Naive thymus-derived CD4-positive, alpha-beta T cell (primary cell): Measurements from ENCODE around the gene ETV6. TPM values are rescaled to one million over a fixed set of nuclear protein-coding genes. Genes with fewer than 3 reads are reported as not detected.

ENCODE experiments used
- ATAC-seq: fragments of 150-1000 bp; cut with Tn5 transposase; 2 replicates; pipeline ENCODE4 v1.10.0; 2021; ENCODE audit warnings: mild to moderate bottlenecking, moderate library complexity
- CTCF ChIA-PET: fragments of 350-600 bp; sonication (Branson Sonifier 250); formaldehyde crosslinking; loops from one replicate; lab custom pipeline; 2021; ENCODE audit warnings: antibody characterized with exemption; lab: Charles Lee
- POLR2A ChIA-PET: fragments of 350-600 bp; sonication (Branson Sonifier 250); formaldehyde crosslinking; loops from one replicate; lab custom pipeline; 2021; ENCODE audit warnings: antibody characterized with exemption, inconsistent platforms; lab: Charles Lee
- DNase-seq, 9 donors: peaks; one replicate each; pipeline versions ENCODE4 v3.0.0 to v3.0.0-alpha.2; 2020 to 2022; ENCODE audit warnings: mixed read lengths in 1 of 9
- H3K27ac ChIP-seq: one replicate; pipeline ENCODE4 v1.7.0; 2013; ENCODE audit warnings: mild to moderate bottlenecking, low read depth, low read length, moderate library complexity
- H3K27me3 ChIP-seq, 2 donors: one replicate each; pipeline ENCODE4 v1.7.0; 2013; ENCODE audit warnings: low read length in 2 of 2, mild to moderate bottlenecking in 2 of 2, moderate library complexity in 2 of 2; ENCODE audit not compliant: control insufficient read depth in 2 of 2, insufficient read depth in 2 of 2
- H3K36me3 ChIP-seq, 3 experiments: 1 replicate in 2 of 3; 2 replicates in 1 of 3; pipeline ENCODE4 v1.7.0; 2013; ENCODE audit warnings: low read length in 3 of 3, mild to moderate bottlenecking in 3 of 3, moderate library complexity in 1 of 3; ENCODE audit not compliant: insufficient read depth in 3 of 3, control insufficient read depth in 2 of 3
- H3K4me1 ChIP-seq, 2 donors: one replicate each; pipeline ENCODE4 v1.7.0; 2013; ENCODE audit warnings: low read length in 2 of 2, mild to moderate bottlenecking in 2 of 2, moderate library complexity in 1 of 2; ENCODE audit not compliant: control insufficient read depth in 2 of 2, insufficient read depth in 2 of 2
- H3K4me3 ChIP-seq: 2 replicates; pipeline ENCODE4 v1.7.0; 2013; ENCODE audit warnings: mild to moderate bottlenecking, low read length
- H3K9me3 ChIP-seq, 3 experiments: 1 replicate in 2 of 3; 2 replicates in 1 of 3; pipeline ENCODE4 v1.7.0; 2013; ENCODE audit warnings: low read length in 3 of 3; ENCODE audit not compliant: control insufficient read depth in 2 of 3
- H3K27ac Mint-ChIP-seq, 9 donors: one replicate each; pipeline ENCODE4 v1.8.0; 2020 to 2022; ENCODE audit warnings: mixed read lengths in 9 of 9, mild to moderate bottlenecking in 8 of 9, moderate library complexity in 5 of 9, inconsistent platforms in 2 of 9
- H3K27me3 Mint-ChIP-seq, 5 donors: one replicate each; pipeline ENCODE4 v1.8.0; 2021 to 2022; ENCODE audit warnings: mixed read lengths in 5 of 5, mild to moderate bottlenecking in 1 of 5
- H3K36me3 Mint-ChIP-seq, 5 donors: one replicate each; pipeline ENCODE4 v1.8.0; 2020 to 2022; ENCODE audit warnings: mixed read lengths in 5 of 5, mild to moderate bottlenecking in 3 of 5, inconsistent platforms in 1 of 5
- H3K4me1 Mint-ChIP-seq, 7 donors: one replicate each; pipeline ENCODE4 v1.8.0; 2020 to 2022; ENCODE audit warnings: mixed read lengths in 7 of 7, mild to moderate bottlenecking in 3 of 7, inconsistent platforms in 1 of 7
- H3K4me3 Mint-ChIP-seq, 10 donors: one replicate each; pipeline ENCODE4 v1.8.0; 2020 to 2022; ENCODE audit warnings: mild to moderate bottlenecking in 10 of 10, mixed read lengths in 10 of 10, moderate library complexity in 6 of 10, inconsistent platforms in 2 of 10
- H3K9me3 Mint-ChIP-seq, 11 donors: one replicate each; pipeline ENCODE4 v1.8.0; 2020 to 2022; ENCODE audit warnings: mixed read lengths in 11 of 11, mild to moderate bottlenecking in 4 of 11, inconsistent platforms in 1 of 11, moderate library complexity in 1 of 11
- intact Hi-C, 2 donors: fragments of 100-400 bp; cut with micrococcal nuclease; formaldehyde crosslinking; loops; one replicate each; pipeline ENCODE4 v1.15.1; 2023
- polyA plus RNA-seq, 2 donors: library from polyadenylated mRNA; unstranded; fragments of 300-500 nt; fragmentation: Illumina TruSeq; gene quantifications; one replicate each; pipeline ENCODE4 v1.2.3, GENCODE V29; 2021
- total RNA-seq, 6 experiments: library from RNA in 5 of 6; stranded (reverse) in 5 of 6; gene quantifications; 1 replicate in 5 of 6; 2 replicates in 1 of 6; pipeline ENCODE4 v1.2.3 and lab custom pipeline; 2021 to 2026

The ETV6 gene
- total and polyA plus RNA-seq, 7 experiments from 2014 or later, result 2.2 to 70.3 (median 25.3) TPM

- Histone ChIP-seq H3K4me3 (no peak overlapping the region), H3K9me3 (no peaks in the 10 kb centered on the region), H3K27ac (no peak overlapping the region), H3K4me1 (peaks cover 0 to 17% of the 10 kb centered on the region in 2 donors), H3K27me3 (no peaks in the 10 kb centered on the region), H3K36me3 (no peaks in the 10 kb centered on the region)
- Mint-ChIP-seq H3K9me3 (peaks cover 0 to 4% (median 0%) of the 10 kb centered on the region in 11 donors), H3K27ac (peak overlapping the region in 5 of 9 donors; percentile 1 to 71 (median 8)), H3K4me3 (peak overlapping the region in 2 of 10 donors; percentile 5 to 57), H3K36me3 (peaks cover 0 to 39% (median 11%) of the 10 kb centered on the region in 5 donors), H3K4me1 (peaks cover 38 to 69% (median 62%) of the 10 kb centered on the region in 7 donors), H3K27me3 (no peaks in the 10 kb centered on the region)
- intact Hi-C loops, result no loop called here
- ATAC-seq (peak; percentile 37), DNase-seq (no peak)
- ChIA-PET POLR2A (no interaction called here), CTCF (no interaction called here)
These were observed 147.9 kb downstream of the ETV6 start for GRCh38 chr12:11797317-11797913.

- no peaks in the 10 kb centered on the region for H3K27me3 Mint-ChIP-seq
- peaks cover 0 to 4% (median 0%) of the 10 kb centered on the region in 11 donors for H3K9me3 Mint-ChIP-seq
- ChIA-PET POLR2A (no interaction called here), CTCF (interaction anchor here (0.6 to 0.7 kb wide), 2 partner anchors 149 to 576 kb away, joined by 3 read pairs; partner anchors contain the start of gene ETV6)
- DNase-seq, result no peak
- Histone ChIP-seq H3K36me3 (no peaks in the 10 kb centered on the region), H3K4me3 (no peak overlapping the region), H3K9me3 (no peaks in the 10 kb centered on the region), H3K27me3 (no peaks in the 10 kb centered on the region), H3K27ac (no peak overlapping the region), H3K4me1 (peaks cover 0 to 17% of the 10 kb centered on the region in 2 donors)
- ATAC-seq, result no peak
- H3K36me3 Mint-ChIP-seq, result peaks cover 0 to 42% (median 11%) of the 10 kb centered on the region in 5 donors
- H3K4me3 Mint-ChIP-seq, result peak overlapping the region in 6 of 10 donors; percentile 18 to 62 (median 36)
- intact Hi-C loops, result no loop called here
- H3K27ac Mint-ChIP-seq, result peak overlapping the region in 5 of 9 donors; percentile 6 to 71 (median 22)
- H3K4me1 Mint-ChIP-seq, result peaks cover 38 to 70% (median 63%) of the 10 kb centered on the region in 7 donors
These were observed 148.7 kb downstream of the ETV6 start for GRCh38 chr12:11798006-11798708.

- CTCF ChIA-PET, result interaction anchor here (0.6 to 0.7 kb wide), 2 partner anchors 150 to 575 kb away, joined by 3 read pairs; partner anchors contain the start of gene ETV6
- no peaks in the 10 kb centered on the region for H3K9me3 ChIP-seq
- intact Hi-C loops, result no loop called here
- H3K27me3 ChIP-seq, result no peaks in the 10 kb centered on the region
- Mint-ChIP-seq H3K27me3 (no peaks in the 10 kb centered on the region), H3K9me3 (peaks cover 0 to 4% (median 0%) of the 10 kb centered on the region in 11 donors), H3K27ac (peak overlapping the region in 7 of 9 donors; percentile 6 to 78 (median 71)), H3K4me1 (peaks cover 40 to 70% (median 63%) of the 10 kb centered on the region in 7 donors), H3K36me3 (peaks cover 0 to 46% (median 4%) of the 10 kb centered on the region in 5 donors), H3K4me3 (peak overlapping the region; percentile 6 to 70 (median 26))
- no peak for DNase-seq
- no peak overlapping the region for H3K27ac ChIP-seq
- no peaks in the 10 kb centered on the region for H3K36me3 ChIP-seq
- POLR2A ChIA-PET, result interaction anchor here (0.6 kb wide), 1 partner anchor 12 kb away, joined by 4 read pairs; no protein-coding TSS in a partner anchor
- H3K4me1 ChIP-seq, result peaks cover 0 to 17% of the 10 kb centered on the region in 2 donors
- no peak for ATAC-seq
- H3K4me3 ChIP-seq, result no peak overlapping the region
These were observed 149.5 kb downstream of the ETV6 start for GRCh38 chr12:11798856-11799501.

GRCh38 chr12:11799502-11799873, 150.0 kb downstream of the ETV6 start:
- intact Hi-C loops, result no loop called here
- no peaks in the 10 kb centered on the region for H3K27me3 Mint-ChIP-seq
- ATAC-seq (no peak), DNase-seq (no peak)
- Histone ChIP-seq H3K4me1 (peaks cover 0 to 17% of the 10 kb centered on the region in 2 donors), H3K36me3 (no peaks in the 10 kb centered on the region), H3K27ac (no peak overlapping the region), H3K4me3 (no peak overlapping the region), H3K9me3 (no peaks in the 10 kb centered on the region), H3K27me3 (no peaks in the 10 kb centered on the region)
- H3K36me3 Mint-ChIP-seq, result peaks cover 0 to 51% (median 7%) of the 10 kb centered on the region in 5 donors
- ChIA-PET CTCF (no interaction called here), POLR2A (interaction anchor here (0.6 kb wide), 1 partner anchor 11 kb away, joined by 4 read pairs; no protein-coding TSS in a partner anchor)
- H3K9me3 Mint-ChIP-seq, result peaks cover 0 to 4% (median 0%) of the 10 kb centered on the region in 11 donors
- no peak overlapping the region for H3K27ac Mint-ChIP-seq
- peaks cover 42 to 70% (median 63%) of the 10 kb centered on the region in 7 donors for H3K4me1 Mint-ChIP-seq
- H3K4me3 Mint-ChIP-seq, result peak overlapping the region in 2 of 10 donors; percentile 32 to 70

DNA sequence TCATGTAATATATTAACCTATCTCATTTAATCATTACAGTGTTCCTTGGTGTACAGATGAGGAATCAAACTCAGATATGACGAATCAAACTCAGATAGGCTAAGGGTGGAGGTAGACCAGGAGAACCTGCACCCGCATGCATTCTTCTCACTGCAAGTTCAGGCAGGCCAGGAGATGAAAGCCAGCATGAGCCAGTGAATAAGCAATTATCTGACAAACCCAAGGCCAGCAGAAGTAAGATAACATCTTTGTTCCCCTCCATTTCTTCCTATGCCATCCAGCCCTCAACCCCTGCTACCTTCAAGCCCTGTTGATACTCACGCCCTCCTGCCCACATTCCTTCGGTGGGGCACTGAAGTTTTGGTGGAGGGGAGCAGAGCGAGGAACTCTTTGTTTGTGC, 152.2 kb downstream of the ETV6 start:
- H3K27me3 Mint-ChIP-seq, result no peaks in the 10 kb centered on the region

DNA sequence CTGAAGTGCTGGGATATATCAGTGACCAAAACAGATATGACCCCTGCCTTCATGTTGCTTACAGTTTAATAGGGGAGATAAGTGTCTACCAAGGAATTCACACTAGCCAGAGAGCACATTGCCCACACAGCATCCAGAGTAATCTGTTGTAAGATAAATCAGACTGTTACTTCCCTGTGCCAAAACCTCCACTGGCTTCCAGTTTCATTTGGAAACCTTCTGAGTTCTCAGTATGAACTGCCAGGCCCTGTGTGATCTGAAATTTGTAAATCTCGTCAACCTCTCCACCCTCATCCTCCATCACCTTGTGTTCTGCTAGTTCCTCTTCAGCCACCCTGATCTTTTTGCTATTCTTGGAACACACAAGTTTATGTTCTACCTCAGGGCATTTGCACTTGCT, 154.7 kb downstream of the ETV6 start:
- H3K27ac ChIP-seq, result no peak overlapping the region
- H3K4me3 ChIP-seq, result no peak overlapping the region
- ATAC-seq, result no peak
- no peaks in the 10 kb centered on the region for H3K9me3 ChIP-seq
- no peaks in the 10 kb centered on the region for H3K27me3 ChIP-seq
- H3K4me1 ChIP-seq, result peaks cover 0 to 22% of the 10 kb centered on the region in 2 donors
- POLR2A ChIA-PET, result interaction anchor here (0.6 kb wide), 1 partner anchor 424 kb away, joined by 3 read pairs; no protein-coding TSS in a partner anchor
- CTCF ChIA-PET, result no interaction called here
- H3K27ac Mint-ChIP-seq, result no peak overlapping the region
- intact Hi-C loops, result no loop called here
- H3K27me3 Mint-ChIP-seq, result no peaks in the 10 kb centered on the region
- H3K36me3 ChIP-seq, result no peaks in the 10 kb centered on the region
- no peak for DNase-seq
- H3K4me1 Mint-ChIP-seq, result peaks cover 39 to 70% (median 59%) of the 10 kb centered on the region in 7 donors
- no peak overlapping the region for H3K4me3 Mint-ChIP-seq
- H3K9me3 Mint-ChIP-seq, result no peaks in the 10 kb centered on the region
- H3K36me3 Mint-ChIP-seq, result peaks cover 0 to 51% (median 13%) of the 10 kb centered on the region in 5 donors

More for the DNA sequence above, 152.2 kb downstream of the ETV6 start:
- H3K4me1 ChIP-seq, result peaks cover 0 to 17% of the 10 kb centered on the region in 2 donors
- no peak for DNase-seq
- H3K27ac ChIP-seq, result no peak overlapping the region
- Mint-ChIP-seq H3K4me1 (peaks cover 45 to 71% (median 66%) of the 10 kb centered on the region in 7 donors), H3K9me3 (peaks cover 0 to 3% (median 0%) of the 10 kb centered on the region in 11 donors), H3K36me3 (peaks cover 0 to 52% (median 13%) of the 10 kb centered on the region in 5 donors), H3K27ac (peak overlapping the region in 2 of 9 donors; percentile 18 to 22), H3K4me3 (peak overlapping the region in 1 of 10 donors; percentile 44)
- H3K27me3 ChIP-seq, result no peaks in the 10 kb centered on the region
- ChIA-PET POLR2A (no interaction called here), CTCF (no interaction called here)
- H3K9me3 ChIP-seq, result no peaks in the 10 kb centered on the region
- no peak for ATAC-seq
- no peak overlapping the region for H3K4me3 ChIP-seq
- intact Hi-C loops, result no loop called here
- no peaks in the 10 kb centered on the region for H3K36me3 ChIP-seq
